GM04504 (cell line): ENCODE results near the gene SSH2.
"Not testable (repeated sequence)": the region's sequence is repeated elsewhere in the genome, so short reads cannot be mapped to it uniquely, and the experiment has no call there.

ENCODE experiments used
- DNase-seq: peaks from one replicate; pipeline ENCODE4 v3.0.0-alpha.2; 2012; ENCODE audit warnings: low read depth

SSH2 gene, protein sequence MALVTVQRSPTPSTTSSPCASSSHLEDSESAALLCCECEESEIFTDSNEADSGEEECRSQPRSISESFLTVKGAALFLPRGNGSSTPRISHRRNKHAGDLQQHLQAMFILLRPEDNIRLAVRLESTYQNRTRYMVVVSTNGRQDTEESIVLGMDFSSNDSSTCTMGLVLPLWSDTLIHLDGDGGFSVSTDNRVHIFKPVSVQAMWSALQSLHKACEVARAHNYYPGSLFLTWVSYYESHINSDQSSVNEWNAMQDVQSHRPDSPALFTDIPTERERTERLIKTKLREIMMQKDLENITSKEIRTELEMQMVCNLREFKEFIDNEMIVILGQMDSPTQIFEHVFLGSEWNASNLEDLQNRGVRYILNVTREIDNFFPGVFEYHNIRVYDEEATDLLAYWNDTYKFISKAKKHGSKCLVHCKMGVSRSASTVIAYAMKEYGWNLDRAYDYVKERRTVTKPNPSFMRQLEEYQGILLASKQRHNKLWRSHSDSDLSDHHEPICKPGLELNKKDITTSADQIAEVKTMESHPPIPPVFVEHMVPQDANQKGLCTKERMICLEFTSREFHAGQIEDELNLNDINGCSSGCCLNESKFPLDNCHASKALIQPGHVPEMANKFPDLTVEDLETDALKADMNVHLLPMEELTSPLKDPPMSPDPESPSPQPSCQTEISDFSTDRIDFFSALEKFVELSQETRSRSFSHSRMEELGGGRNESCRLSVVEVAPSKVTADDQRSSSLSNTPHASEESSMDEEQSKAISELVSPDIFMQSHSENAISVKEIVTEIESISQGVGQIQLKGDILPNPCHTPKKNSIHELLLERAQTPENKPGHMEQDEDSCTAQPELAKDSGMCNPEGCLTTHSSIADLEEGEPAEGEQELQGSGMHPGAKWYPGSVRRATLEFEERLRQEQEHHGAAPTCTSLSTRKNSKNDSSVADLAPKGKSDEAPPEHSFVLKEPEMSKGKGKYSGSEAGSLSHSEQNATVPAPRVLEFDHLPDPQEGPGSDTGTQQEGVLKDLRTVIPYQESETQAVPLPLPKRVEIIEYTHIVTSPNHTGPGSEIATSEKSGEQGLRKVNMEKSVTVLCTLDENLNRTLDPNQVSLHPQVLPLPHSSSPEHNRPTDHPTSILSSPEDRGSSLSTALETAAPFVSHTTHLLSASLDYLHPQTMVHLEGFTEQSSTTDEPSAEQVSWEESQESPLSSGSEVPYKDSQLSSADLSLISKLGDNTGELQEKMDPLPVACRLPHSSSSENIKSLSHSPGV (N-terminal part only)

DNA sequence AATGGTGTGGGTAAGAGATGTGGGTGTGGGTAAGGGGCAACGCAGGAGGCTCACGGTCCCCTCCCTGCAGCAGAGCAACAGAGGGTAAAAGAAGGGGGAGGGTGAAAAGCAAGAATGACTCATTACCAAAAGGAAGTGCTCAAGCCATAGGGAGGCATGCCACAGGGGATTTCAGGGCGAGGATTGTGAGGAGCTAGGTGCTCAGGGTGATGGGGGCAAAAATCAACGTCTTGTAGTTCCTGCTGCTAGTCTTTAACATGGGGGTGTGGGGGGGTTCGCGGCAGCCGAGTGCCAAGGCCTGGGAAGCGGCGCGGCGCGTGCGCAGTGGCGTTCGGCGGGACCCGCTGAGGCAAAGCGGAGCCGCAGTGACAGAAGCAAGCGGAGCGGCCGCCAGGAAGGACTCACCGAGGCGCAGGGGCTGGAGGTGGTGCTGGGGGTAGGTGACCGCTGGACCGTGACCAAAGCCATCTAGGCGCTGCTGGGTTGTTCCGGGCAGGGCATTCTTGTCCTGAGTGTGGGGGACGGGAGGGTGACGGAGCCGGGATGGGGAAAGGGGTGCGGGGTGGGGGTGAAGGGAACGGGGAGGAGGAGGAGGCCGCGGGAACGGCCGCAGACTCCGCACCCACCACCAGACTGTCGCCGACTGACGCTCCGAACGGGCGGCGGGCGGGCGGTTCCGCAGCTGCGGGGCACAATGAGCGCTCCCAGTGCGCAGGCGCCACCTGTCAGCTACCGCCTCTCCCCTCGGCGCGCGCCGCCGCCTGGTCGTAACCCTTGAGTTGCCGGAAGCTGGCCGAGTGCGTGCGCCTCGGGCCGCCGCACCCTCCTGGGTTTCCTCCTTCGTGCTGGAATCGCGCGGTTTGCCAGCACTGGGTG lies at the start of gene SSH2:
Gene SSH2, minus strand, starts transcription at position 696 of the 876 bp plus-strand sequence. Its CDS starts 228 bp downstream, at position 468.
- peak; percentile 53 for DNase-seq

- DNase-seq = peak; percentile 22
Measured at GRCh38 chr17:29977836-29978235, 47.8 kb upstream of the SSH2 start.

GRCh38 chr17:29973005-29973404 lies 43.0 kb upstream of the SSH2 start:
- no peak for DNase-seq

- DNase-seq = no peak
Measured at GRCh38 chr17:29972277-29972676, 42.2 kb upstream of the SSH2 start.

GRCh38 chr17:29968271-29968670 lies 38.2 kb upstream of the SSH2 start:
- no peak for DNase-seq

DNA sequence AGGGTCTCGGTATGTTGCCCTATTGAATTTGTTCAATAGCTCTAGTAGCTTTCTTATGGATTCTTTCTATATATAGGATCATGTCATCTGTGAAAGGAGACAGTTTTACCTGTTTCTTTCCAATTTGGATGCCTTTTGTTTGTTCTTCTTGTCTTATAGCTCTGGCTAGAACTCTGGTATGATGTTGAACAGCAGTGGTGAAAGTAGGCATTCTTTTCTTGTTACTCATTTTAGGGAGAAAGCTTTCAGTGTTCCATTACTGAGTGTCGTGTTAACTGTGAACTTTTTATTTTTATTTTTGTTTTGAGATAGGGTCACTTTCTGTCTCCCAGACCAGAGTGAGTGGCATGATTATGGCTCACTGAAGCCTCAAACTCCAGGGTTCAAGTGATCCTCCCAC lies 32.6 kb upstream of the SSH2 start:
- no peak for DNase-seq

- no peak for DNase-seq
Measured at GRCh38 chr17:29959658-29960337, 29.8 kb upstream of the SSH2 start.

DNA sequence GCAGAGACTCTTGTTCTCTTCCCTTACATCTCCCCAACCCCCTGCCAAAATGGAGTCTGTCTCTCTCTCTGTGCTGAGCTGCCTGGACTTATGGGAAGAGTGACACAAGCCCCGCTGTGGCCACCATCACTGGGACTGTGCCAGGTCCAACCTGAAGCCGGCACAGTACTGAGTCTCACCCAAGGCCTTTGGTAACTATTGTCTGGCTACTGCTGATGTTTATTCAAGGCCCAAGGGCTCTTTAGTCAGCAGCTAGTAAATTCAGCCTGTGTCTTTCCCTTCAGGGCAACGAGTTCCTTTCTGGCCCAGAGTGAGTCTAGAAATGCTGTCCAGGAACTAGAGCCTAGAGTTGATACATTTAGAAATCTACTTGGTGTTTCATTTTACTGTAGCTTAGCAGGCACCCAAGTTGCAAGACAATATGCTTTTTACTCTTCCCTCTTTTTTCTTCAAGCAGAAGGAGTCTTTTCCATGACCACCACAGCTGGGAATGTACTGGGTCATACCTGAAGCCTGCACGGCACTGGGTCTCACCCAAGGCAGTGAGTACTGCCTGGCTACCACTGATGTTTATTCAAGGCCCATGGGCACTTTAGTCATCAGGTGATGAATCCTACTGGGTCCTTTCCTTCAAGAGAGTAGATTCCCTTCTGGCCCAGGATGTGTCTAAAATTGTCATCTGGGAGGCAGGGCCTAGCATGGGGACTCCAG lies 29.1 kb upstream of the SSH2 start:
- DNase-seq = no peak

DNA sequence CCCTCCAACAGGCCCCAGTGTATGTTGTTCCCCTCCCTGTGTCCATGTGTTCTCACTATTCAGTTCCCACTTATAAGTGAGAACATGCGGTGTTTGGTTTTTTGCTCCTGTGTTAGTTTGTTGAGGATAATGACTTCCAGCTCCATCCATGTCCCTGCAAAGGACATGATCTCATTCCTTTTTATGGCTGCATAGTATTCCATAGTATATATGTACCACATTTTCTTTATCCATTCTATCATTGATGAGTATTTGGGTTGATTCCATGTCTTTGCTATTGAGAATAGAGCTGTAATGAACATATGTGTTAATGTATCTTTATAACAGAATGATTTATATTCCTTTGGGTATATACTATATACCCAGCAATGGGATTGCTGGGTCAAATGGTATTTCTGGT lies 27.5 kb upstream of the SSH2 start:
- DNase-seq = not testable (repeated sequence)

DNA sequence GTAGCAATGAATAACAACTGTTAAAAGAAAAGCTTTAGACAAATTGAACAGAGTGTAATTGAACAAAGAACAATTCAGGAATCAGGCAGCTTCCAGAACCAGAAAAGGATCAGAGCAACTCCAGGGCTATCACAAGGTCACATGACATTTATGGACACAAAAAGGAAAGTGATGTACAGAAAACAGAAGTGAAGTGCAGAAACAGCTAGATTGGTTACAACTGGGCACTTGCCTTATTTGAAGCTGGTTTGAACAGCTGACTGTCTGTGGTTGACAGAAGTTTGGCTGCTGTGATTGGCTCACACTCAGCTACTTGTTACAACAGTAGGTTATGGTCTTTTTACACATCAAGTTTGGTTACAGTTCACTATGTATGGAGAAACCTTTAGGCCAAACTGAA lies 26.2 kb upstream of the SSH2 start:
- DNase-seq = no peak

- DNase-seq = no peak
Measured at GRCh38 chr17:29954405-29954804, 24.4 kb upstream of the SSH2 start.

DNA sequence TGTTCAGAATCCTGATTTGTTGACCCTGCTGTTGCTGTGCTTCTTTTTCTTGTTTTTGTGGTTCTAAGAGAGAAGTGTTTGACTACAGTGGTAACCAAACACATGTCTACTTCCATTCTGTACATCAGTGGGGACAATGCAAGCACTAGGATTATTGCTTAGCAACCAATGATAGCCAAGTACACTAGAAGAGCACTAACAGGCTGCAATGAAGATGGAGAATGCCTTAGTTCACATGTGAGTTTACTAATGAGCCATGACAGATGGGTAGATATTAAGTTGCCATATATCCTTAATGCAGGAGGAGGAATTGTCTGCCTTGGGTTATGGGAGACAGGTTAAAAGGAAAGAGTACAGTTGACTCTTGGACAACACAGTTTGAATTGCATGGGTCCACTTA lies 19.7 kb upstream of the SSH2 start:
- no peak for DNase-seq

DNA sequence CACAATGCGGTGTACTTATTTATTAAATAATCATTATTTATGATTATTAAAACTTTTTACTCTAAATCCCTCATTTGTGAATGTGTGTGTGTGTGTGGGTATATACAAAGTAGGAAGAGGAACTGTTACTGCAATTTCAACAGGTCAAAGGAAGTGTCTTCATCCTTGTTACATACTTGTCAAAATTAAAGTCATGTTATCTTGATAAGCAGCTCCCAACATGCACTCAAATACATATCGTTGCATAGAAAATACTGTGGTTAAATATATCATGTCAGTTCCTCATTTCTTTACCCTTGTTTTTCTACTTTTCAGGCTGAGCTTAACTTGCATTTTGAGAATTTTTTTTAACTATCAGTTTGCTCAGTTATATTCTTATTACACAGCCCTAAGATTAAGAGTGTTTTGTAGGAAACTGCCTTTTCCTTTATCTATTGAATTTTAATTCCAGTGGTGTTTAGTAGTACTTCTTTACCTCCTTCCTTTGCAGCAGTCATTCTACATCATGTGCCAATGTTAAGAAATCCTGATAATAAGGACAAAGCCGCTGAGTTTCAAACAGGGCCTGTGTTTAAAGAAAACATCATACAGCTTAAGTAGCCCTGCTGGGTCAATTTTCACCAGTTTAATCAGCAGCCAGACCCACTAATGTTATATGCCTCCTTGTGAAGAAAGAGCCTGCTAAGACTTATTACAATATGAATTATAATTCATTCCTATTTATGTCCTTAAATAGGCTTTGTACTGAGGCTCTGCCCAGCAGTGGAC lies 18.6 kb upstream of the SSH2 start:
- DNase-seq = no peak

- no peak for DNase-seq
Measured at GRCh38 chr17:29945281-29945680, 15.3 kb upstream of the SSH2 start.

DNA sequence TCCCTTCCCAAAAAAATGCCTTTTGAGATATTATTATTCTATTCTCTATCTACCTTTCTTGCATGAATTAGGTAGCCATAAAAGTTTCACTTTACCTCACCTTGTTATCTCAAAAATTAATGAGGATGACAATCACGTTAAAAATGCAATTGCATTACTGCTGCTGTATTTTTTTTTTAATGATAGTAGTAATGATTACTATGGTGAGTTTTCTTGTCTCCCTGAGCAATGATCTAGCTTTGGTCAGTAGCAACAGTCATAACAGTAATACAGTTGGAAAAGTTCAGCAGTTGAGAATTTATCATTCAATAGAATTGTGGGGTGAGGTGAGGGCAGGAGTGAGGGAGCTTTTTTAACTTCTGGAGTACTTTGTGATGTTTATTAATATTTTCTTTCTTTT lies 11.3 kb upstream of the SSH2 start, which contains the start of gene EFCAB5:
Gene EFCAB5, plus strand, starts transcription at position 301 of the 400 bp plus-strand sequence. CDS start 163 bp downstream, outside the sequence.
- DNase-seq = no peak

DNA sequence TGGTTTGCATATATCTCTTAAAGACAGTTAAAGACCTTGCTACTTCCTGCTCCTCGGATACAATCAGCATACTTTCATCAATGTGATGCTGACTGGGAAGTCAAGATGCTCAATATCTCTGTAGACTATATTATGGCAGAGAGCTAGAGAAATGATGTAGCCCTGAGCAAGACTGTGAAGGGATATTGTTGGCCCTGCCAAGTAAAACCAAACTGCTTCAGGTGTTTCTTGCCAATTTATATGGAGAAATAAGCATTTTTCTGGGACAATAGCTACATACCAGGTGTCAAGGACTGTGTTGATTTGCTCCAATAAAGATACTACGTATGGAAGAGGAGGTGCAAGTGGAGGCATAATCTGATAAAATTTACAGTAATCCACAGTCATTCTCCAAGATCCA lies 6.7 kb upstream of the SSH2 start:
- DNase-seq = no peak

DNA sequence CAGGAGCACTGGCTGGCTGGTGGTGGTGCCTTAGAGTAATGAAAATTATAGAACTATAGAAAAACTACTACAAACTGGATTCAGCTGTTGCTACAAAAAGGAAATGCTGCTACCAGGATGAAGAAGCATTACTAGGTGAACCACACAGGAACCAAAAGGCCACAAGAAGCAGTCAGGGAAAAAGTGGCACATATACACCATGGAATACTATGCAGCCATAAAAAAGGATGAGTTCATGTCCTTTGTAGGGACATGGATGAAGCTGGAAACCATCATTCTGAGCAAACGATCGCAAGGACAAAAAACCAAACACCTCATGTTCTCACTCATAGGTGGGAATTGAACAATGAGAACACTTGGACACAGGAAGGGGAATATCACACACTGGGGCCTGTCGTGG lies 5.9 kb upstream of the SSH2 start:
- not testable (repeated sequence) for DNase-seq

GRCh38 chr17:29933379-29933778 lies 3.4 kb upstream of the SSH2 start:
- DNase-seq = no peak
